Loucy (cell line): Measurements from ENCODE around the gene MSANTD2.

Source experiments
- H2AFZ ChIP-seq: fragments of 200-600 bp; sonication (generic); 2 replicates; pipeline ENCODE4 v1.6.0; 2016; ENCODE audit warnings: antibody characterized with exemption, mild to moderate bottlenecking, low read length, moderate library complexity
- H3F3A ChIP-seq: fragments of 200-600 bp; 2 replicates; pipeline ENCODE4 v1.6.0; 2016; ENCODE audit warnings: antibody characterized with exemption, low read depth, mild to moderate bottlenecking
- H3K27me3 ChIP-seq: fragments of 200-600 bp; sonication (generic); 2 replicates; pipeline ENCODE4 v1.6.1; 2014; ENCODE audit warnings: low read length, mild to moderate bottlenecking; ENCODE audit not compliant: insufficient read depth, poor library complexity, severe bottlenecking
- H3K36me3 ChIP-seq: fragments of 200-600 bp; sonication (generic); 2 replicates; pipeline ENCODE4 v1.6.1; 2016; ENCODE audit warnings: low read length; ENCODE audit not compliant: insufficient read depth
- H3K4me1 ChIP-seq: fragments of 200-600 bp; sonication (generic); 2 replicates; pipeline ENCODE4 v1.5.1; 2014; ENCODE audit warnings: low read length, mild to moderate bottlenecking; ENCODE audit not compliant: insufficient read depth, poor library complexity, severe bottlenecking
- H3K4me2 ChIP-seq: fragments of 200-600 bp; sonication (generic); 2 replicates; pipeline ENCODE4 v1.6.0; 2014; ENCODE audit warnings: antibody characterized with exemption, low read length, low read depth, mild to moderate bottlenecking; ENCODE audit not compliant: poor library complexity, severe bottlenecking
- H3K4me3 ChIP-seq: fragments of 200-600 bp; sonication (generic); 2 replicates; pipeline ENCODE4 v1.5.1; 2014; ENCODE audit warnings: low read length, mild to moderate bottlenecking, mixed read lengths; ENCODE audit not compliant: poor library complexity, severe bottlenecking
- H3K79me2 ChIP-seq: fragments of 200-600 bp; sonication (generic); 2 replicates; pipeline ENCODE4 v1.6.1; 2014; ENCODE audit warnings: low read length; ENCODE audit not compliant: insufficient read depth
- H3K9ac ChIP-seq: fragments of 200-600 bp; sonication (generic); 2 replicates; pipeline ENCODE4 v1.6.0; 2014; ENCODE audit warnings: mild to moderate bottlenecking, low read depth, low read length, moderate library complexity; ENCODE audit not compliant: poor library complexity, severe bottlenecking
- H3K9me2 ChIP-seq: fragments of 200-600 bp; sonication (generic); replicated peaks from 2 replicates; pipeline ENCODE4 v1.6.1; 2016; ENCODE audit warnings: low read depth, low read length, mixed read lengths
- H3K9me3 ChIP-seq: fragments of 200-600 bp; sonication (generic); 2 replicates; pipeline ENCODE4 v1.6.1; 2014; ENCODE audit warnings: mild to moderate bottlenecking, antibody characterized with exemption, low read length, low read depth; ENCODE audit not compliant: insufficient read depth
- H4K20me1 ChIP-seq: fragments of 200-600 bp; sonication (generic); 2 replicates; pipeline ENCODE4 v1.6.0; 2014; ENCODE audit warnings: antibody characterized with exemption, low read length, mild to moderate bottlenecking; ENCODE audit not compliant: insufficient read depth, poor library complexity, severe bottlenecking
- EZH2phosphoT487 ChIP-seq: fragments of 200-600 bp; IDR thresholded peaks from 2 replicates; pipeline ENCODE4 v1.6.1; 2018; ENCODE audit warnings: antibody characterized with exemption, mild to moderate bottlenecking, moderate library complexity, borderline replicate concordance
- TF ChIP-seq, protein P1 (sequence below): fragments of 200-600 bp; sonication (generic); conservative IDR thresholded peaks from 2 replicates; pipeline ENCODE4 v1.5.1; 2014; ENCODE audit warnings: mild to moderate bottlenecking, antibody characterized with exemption, low read length

The MSANTD2 gene

DNA sequence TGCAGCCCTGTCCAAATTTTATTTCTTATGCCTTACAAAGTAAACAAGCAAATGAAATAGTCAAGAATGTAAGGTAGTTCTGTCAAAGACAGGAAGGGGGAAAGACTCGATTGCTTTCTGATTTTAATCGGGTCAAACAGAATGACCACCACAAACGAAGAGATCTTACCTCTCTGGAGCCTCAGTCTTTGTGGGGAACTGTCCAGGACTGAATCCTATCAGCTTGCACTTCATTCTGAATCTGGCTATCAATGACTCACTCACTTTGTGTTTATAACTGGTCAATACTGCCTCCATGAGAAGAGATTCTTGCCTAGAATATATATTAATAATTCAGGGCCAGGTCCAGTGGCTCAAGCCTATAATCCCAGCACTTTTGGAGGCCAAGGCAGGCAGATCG is 17.2 kb downstream of the MSANTD2 start:
- Histone ChIP-seq H3K4me2 (no peak overlapping the region), H3K79me2 (0 out of 2 replicates have a peak, but pooled peaks cover under 1% of the 10 kb centered on the region), H3K27me3 (no peaks in the 10 kb centered on the region), H3F3A (no peaks in the 10 kb centered on the region), H2AFZ (no peak overlapping the region), H4K20me1 (no peaks in the 10 kb centered on the region), H3K4me1 (no peaks in the 10 kb centered on the region), H3K9me3 (no peaks in the 10 kb centered on the region), H3K36me3 (no peaks in the 10 kb centered on the region), H3K9ac (no peak overlapping the region), H3K9me2 (no peaks in the 10 kb centered on the region), H3K4me3 (no peak overlapping the region)
- TF ChIP-seq, protein P1, sequence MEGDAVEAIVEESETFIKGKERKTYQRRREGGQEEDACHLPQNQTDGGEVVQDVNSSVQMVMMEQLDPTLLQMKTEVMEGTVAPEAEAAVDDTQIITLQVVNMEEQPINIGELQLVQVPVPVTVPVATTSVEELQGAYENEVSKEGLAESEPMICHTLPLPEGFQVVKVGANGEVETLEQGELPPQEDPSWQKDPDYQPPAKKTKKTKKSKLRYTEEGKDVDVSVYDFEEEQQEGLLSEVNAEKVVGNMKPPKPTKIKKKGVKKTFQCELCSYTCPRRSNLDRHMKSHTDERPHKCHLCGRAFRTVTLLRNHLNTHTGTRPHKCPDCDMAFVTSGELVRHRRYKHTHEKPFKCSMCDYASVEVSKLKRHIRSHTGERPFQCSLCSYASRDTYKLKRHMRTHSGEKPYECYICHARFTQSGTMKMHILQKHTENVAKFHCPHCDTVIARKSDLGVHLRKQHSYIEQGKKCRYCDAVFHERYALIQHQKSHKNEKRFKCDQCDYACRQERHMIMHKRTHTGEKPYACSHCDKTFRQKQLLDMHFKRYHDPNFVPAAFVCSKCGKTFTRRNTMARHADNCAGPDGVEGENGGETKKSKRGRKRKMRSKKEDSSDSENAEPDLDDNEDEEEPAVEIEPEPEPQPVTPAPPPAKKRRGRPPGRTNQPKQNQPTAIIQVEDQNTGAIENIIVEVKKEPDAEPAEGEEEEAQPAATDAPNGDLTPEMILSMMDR = no peak
- TF ChIP-seq EZH2phosphoT487 = no peak

DNA sequence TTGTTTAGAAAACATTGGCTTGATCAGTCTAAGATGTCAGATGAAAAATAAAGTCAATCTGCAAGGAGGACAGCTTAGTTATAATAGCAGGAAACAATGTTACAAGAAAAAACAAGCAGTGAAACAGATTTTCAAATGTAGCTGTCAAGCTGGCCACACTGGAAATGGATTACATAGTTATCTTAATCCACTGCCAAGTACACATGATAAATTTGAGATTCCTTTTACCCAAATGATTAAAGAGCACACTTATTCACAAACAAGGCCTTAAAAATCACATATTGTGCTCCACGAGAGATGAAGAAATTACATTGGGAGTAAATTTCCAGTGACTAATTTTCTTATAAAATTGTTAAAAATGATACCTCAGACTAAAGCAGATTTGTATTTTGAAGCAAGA is 20.6 kb downstream of the MSANTD2 start:
- Histone ChIP-seq H3K9me2 (no peaks in the 10 kb centered on the region), H3F3A (no peaks in the 10 kb centered on the region), H3K4me2 (no peak overlapping the region), H3K27me3 (no peaks in the 10 kb centered on the region), H3K79me2 (no peaks in the 10 kb centered on the region), H3K4me3 (no peak overlapping the region), H3K36me3 (no peaks in the 10 kb centered on the region), H3K9ac (no peak overlapping the region), H4K20me1 (no peaks in the 10 kb centered on the region), H3K9me3 (no peaks in the 10 kb centered on the region), H3K4me1 (peaks cover 9% of the 10 kb centered on the region), H2AFZ (no peak overlapping the region)
- TF ChIP-seq EZH2phosphoT487 = no peak
- TF ChIP-seq, protein P1 = no peak

DNA sequence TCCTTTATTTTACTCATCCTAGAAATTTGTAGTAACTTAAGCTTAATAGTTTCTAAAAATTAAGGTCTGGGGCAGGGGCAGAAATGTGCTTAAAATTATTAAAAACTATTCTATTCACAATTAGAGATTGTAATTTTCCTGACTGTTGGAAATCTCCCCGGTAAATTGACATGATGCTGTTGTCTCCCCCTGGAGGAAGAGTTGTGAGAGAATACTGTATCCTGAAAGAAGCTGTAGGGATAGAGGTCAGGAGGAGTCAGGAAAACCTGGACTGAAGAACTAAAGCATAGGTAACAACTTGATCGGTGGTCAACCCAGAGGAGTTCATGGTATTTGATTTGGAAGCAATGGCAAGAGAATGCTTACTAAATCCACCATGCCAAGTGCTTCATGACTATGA is 21.9 kb downstream of the MSANTD2 start:
- Histone ChIP-seq H3K36me3 (no peaks in the 10 kb centered on the region; the same call in 1 of the 2 replicates), H2AFZ (no peak overlapping the region), H3K27me3 (no peaks in the 10 kb centered on the region), H3K4me3 (no peak overlapping the region), H3K9me3 (no peaks in the 10 kb centered on the region), H3K9me2 (no peaks in the 10 kb centered on the region), H3K9ac (no peak overlapping the region), H4K20me1 (no peaks in the 10 kb centered on the region), H3K79me2 (no peaks in the 10 kb centered on the region), H3K4me1 (peaks cover 9% of the 10 kb centered on the region), H3K4me2 (no peak overlapping the region), H3F3A (no peaks in the 10 kb centered on the region)
- no peak for TF ChIP-seq EZH2phosphoT487
- TF ChIP-seq, protein P1 = peak; percentile 33
